HUES6 (cell line): Measurements from ENCODE around the gene CLEC10A.
"Not testable (repeated sequence)": the region's sequence is repeated elsewhere in the genome, so short reads cannot be mapped to it uniquely, and the experiment has no call there.

ENCODE experiments used
- H3K27ac ChIP-seq: 2 replicates; pipeline ENCODE4 v1.7.0; 2013; ENCODE audit warnings: low read depth, mild to moderate bottlenecking, low read length, inconsistent platforms
- H3K27me3 ChIP-seq: 2 replicates; pipeline ENCODE4 v1.6.1; 2013; ENCODE audit warnings: low read length; ENCODE audit not compliant: control insufficient read depth, insufficient read depth
- H3K36me3 ChIP-seq: 2 replicates; pipeline ENCODE4 v1.6.1; 2013; ENCODE audit warnings: low read length; ENCODE audit not compliant: control insufficient read depth, insufficient read depth
- H3K4me1 ChIP-seq: 2 replicates; pipeline ENCODE4 v1.6.1; 2013; ENCODE audit warnings: low read length; ENCODE audit not compliant: control insufficient read depth, insufficient read depth
- H3K4me3 ChIP-seq: 2 replicates; pipeline ENCODE4 v1.5.1; 2013; ENCODE audit warnings: low read depth, low read length
- H3K9ac ChIP-seq: one replicate; pipeline ENCODE4 v1.6.1; 2013; ENCODE audit warnings: mild to moderate bottlenecking, low read length
- H3K9me3 ChIP-seq: 2 replicates; pipeline ENCODE4 v1.6.1; 2013; ENCODE audit warnings: low read depth, low read length; ENCODE audit not compliant: control insufficient read depth, insufficient read depth

CLEC10A gene

DNA sequence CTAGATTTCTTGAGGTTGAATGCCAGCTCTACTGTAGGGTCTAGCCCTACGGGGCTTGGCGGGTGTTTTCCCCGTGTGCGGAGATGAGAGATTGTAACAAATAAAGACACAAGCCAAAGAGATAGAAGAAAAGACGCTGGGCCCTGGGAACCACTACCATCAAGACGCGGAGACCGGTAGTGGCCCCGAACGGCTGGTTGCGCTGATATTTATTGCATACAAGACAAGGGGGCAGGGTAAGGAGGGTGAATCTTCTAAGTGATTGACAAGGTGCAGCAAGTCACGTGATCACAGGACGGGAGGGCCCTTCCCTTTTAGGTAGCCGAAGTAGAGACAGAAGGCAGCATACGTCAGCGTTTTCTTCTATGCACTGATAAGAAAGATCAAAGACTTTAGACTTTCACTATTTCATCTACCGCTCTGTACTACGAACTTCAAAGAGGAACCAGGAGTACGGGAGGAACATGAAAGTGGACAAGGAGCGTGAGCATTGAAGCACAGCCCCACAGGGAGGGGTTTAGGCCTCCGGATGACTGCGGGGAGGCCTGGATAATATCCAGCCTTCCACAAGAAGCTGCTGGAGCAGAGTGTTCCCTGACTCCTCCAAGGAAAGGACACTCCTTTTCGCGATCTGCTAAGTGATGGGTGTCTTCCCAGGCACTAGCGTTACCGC is 33.2 kb downstream of the CLEC10A start:
- peak overlapping the region; percentile 57 for H3K4me3 ChIP-seq
- peaks cover 47% of the 10 kb centered on the region for H3K27me3 ChIP-seq
- not testable (repeated sequence) for H3K9me3 ChIP-seq, H3K36me3 ChIP-seq, H3K27ac ChIP-seq
- H3K4me1 ChIP-seq = peaks cover 19% of the 10 kb centered on the region
- peak overlapping the region; percentile 64 for H3K9ac ChIP-seq

DNA sequence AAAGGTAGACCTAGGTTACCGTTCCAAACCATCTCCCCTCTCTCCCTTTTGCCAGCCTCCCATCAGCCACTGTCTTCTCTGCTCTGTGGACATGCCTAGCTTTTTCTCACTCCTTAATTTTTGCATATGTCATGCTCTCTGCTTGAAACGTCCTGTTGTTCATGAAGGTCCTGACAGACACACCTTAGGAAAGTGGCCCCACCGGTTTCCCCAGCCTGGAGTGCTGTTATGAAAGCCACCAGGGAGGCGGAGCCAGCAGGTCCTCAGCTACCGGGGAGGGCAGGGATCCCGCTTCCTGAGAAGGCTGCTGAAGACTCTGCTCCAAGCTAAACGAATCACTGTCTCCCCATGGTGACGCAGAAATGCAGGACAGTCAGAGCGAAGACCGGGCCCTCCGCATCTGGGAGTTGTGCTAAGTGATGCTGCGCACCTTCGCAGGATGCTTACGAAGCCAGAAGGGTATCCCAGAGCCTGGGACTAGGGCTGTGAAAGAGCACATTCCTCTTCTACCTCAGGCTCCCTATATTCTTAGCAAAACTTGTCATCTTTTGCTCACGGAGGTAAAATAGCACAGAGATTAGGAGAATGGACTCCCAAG is 33.8 kb downstream of the CLEC10A start:
- Histone ChIP-seq H3K4me3 (peak overlapping the region; percentile 57), H3K36me3 (no peaks in the 10 kb centered on the region), H3K9me3 (no peaks in the 10 kb centered on the region), H3K27me3 (peaks cover 52% of the 10 kb centered on the region), H3K4me1 (peaks cover 25% of the 10 kb centered on the region), H3K9ac (peak overlapping the region; percentile 64), H3K27ac (no peak overlapping the region)

DNA sequence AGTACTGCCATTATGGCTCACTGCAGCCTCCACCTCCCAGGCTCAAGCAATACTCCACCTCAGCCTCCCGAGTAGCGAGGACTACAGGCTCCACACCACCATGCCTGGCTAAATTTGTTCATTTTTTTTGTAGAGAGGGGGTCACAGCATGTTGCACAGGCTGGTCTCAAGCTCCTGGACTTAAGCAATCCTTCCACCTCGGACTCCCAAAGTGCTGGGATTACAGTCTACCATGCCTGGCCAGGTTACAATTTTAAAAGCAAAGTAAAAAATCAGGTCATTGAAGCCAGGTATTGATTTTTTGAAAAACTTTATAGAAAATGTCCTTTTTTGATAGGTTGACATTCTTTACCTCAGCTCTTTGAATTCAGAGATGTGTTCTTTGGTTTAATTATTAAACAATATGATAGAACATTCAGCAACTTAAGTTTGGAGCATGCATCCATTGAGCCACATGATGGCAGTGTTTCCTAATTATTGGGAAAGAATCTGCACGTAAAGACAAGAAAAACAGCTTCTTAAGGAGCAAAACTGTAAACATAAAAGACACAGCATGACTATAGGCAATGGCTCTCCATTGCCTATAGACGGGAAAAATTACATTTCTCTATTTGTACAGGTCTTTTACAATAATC is 34.4 kb downstream of the CLEC10A start:
- H3K9me3 ChIP-seq = no peaks in the 10 kb centered on the region
- no peaks in the 10 kb centered on the region for H3K36me3 ChIP-seq
- no peak overlapping the region for H3K27ac ChIP-seq
- peaks cover 53% of the 10 kb centered on the region for H3K27me3 ChIP-seq
- peak overlapping the region; percentile 57 for H3K4me3 ChIP-seq
- peaks cover 27% of the 10 kb centered on the region for H3K4me1 ChIP-seq
- no peak overlapping the region for H3K9ac ChIP-seq

DNA sequence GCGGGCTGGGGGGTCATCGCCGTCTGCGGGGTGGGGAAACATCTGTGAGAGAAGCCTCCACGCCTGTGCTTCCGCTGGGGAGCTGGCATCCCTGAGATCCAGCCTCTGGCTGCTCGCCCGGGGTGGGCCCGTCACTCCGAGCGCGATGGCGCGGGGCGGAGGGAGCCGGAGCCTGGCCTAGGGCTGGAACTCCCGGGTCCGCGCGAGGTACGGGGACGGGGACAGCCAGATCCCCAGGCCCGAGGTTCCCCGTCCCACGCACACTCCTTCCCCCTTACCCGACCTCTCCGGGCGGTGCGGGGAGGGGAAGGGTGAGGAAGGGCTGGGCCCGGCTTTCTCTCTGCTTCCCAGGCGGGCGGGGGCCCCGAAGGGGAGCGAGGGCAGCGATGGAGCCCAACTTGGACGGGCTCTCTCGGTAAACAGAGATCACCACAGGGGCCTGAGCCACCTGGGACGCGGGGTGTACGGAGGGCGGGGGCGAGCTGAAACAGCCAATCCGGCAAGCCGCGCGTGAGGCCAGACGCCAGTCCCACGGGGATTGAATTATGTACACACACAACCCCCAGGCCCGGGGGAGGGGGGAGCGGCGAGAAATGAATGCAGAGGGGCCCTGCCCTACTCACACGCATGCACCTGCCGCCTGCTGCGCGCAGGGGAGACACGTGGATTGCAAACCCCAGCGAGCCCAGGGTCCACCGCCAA is 36.4 kb downstream of the CLEC10A start, which contains the start of gene SLC16A11:
TSS of gene SLC16A11 (minus strand) at position 596 of the 702 bp plus-strand sequence. CDS start at position 17, 579 bp downstream.
- Histone ChIP-seq H3K4me3 (peak within 1 kb of the TSS; percentile 79), H3K27me3 (peaks cover 53% of the 10 kb centered on the region), H3K9ac (peak within 1 kb of the TSS; percentile 19)

DNA sequence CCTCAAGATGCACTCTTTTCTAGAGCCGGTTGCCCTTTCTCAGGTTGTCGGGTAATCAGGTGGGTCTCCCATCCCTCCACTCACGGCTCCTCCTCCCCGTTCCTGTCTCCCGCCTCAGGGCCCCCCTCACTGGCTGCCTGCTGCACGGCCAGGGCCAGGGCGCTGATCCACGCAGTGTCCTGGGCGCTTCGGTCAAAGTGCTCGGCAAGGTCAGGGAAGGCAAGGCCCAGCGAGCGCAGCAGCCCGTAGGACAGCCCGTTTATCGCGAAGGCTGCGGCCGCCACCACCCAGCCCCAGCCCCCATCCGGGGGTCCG is 36.9 kb downstream of the CLEC10A start:
- peak overlapping the region; percentile 79 for H3K4me3 ChIP-seq
- H3K27me3 ChIP-seq = peaks cover 53% of the 10 kb centered on the region
- H3K9me3 ChIP-seq = no peaks in the 10 kb centered on the region
- H3K36me3 ChIP-seq = no peaks in the 10 kb centered on the region
- H3K27ac ChIP-seq = no peak overlapping the region
- H3K4me1 ChIP-seq = peaks cover 42% of the 10 kb centered on the region
- H3K9ac ChIP-seq = no peak overlapping the region

More for the DNA sequence above, 36.4 kb downstream of the CLEC10A start, which contains the start of gene SLC16A11:
- Histone ChIP-seq H3K4me1 (peaks cover 37% of the 10 kb centered on the region), H3K9me3 (no peaks in the 10 kb centered on the region), H3K27ac (no peak within 1 kb of the TSS), H3K36me3 (no peaks in the 10 kb centered on the region)

DNA sequence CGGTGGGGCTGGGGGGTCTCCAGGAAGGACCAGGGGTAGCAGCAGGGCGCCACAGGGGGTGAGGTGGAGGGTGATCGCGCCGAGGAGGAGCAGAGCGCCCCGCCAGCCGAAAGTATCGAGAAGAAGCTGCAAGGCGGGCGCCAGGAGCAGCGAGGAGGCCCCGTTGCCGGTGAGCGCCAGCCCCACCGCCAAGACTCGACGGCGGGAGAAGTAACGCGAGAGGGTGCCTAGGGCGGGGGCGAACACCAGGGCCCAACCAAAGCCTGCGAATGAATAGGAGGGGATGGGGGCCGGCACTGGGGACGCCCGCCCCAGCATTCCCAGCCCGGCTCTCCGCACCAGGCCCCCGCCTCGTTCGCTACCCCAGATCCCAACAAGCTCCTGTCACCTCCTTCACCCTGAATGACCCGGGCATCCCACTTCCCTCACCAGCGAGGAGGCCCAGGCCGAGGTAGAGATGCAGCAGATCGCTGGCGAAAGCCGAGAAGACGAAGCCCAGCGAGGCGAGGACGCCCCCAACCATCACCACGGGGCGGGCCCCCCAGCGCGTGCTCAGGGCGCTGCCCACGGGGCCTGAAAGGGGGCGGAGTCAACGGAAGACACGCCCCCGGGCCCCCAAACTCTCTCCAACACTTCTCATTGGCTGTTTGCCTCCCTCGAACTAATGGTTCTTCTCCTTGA is 37.4 kb downstream of the CLEC10A start:
- Histone ChIP-seq H3K9ac (peak overlapping the region; percentile 61), H3K27ac (no peak overlapping the region), H3K4me3 (peak overlapping the region; percentile 79), H3K27me3 (peaks cover 53% of the 10 kb centered on the region), H3K9me3 (no peaks in the 10 kb centered on the region), H3K4me1 (peaks cover 44% of the 10 kb centered on the region), H3K36me3 (no peaks in the 10 kb centered on the region)

DNA sequence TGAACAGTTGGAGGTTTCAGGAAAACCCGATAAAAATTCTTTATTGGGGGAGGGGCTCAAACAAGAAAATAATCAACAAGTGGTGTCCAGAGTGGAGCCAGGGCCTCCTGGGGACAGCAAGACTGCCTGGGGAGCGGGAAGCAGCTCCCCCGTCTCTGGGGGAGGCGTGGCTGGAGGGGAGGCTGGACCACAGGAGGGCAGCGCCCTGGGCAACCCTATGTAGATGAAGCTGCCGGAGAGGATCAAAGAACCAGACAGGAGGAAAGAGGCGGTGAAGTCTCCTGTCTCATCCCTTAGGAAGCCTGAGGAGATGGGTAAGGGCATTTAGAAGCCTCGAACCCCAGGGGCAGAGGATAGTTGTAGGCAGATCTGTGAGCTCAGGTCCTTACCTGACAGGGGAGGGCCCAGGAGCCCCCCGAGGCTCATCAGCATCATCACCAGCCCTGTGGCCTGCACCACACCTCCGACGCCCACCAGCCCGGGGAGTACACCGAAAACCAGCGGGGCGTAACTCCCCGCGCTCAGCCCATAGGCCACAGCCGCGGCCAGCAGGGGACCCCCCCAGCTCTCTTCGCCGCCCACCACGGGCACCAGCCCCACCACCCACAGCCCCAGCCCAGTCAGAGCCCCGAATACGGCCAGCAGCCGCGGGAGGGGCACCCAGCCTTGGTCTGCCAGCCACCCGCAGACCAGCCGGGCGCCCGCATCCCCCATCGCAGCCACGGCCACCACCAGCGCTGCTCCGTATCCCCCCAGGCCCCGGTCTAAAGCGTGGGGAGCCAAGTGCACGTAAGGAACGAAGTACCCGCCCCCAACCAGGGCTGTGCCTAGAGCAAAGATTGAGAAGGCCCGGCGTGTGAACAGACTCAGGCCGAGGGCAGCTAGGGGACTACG is 38.2 kb downstream of the CLEC10A start:
- peaks cover 53% of the 10 kb centered on the region for H3K27me3 ChIP-seq
- H3K9me3 ChIP-seq = no peaks in the 10 kb centered on the region
- H3K27ac ChIP-seq = no peak overlapping the region
- H3K36me3 ChIP-seq = no peaks in the 10 kb centered on the region
- H3K9ac ChIP-seq = peak overlapping the region; percentile 61
- H3K4me3 ChIP-seq = peak overlapping the region; percentile 79
- peaks cover 40% of the 10 kb centered on the region for H3K4me1 ChIP-seq

DNA sequence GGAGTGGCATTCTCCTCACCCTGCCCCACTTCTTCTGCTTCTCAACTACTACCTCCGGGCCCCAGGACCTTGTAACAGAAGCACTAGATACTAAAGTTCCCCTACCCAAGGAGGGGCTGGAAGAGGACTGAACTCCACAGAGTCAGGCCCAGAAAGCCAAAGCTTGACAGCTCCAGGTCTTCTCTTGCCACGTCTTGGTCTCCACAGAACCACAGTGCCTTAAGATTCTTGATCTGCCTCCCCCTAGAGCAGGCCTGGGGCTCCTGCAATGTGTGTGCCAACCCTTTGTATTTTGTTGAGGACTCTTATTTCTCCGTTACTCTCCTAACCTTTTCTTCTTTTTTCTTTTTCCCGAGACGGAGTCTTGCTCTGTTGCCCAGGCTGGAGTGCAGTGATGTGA is 40.2 kb downstream of the CLEC10A start:
- H3K4me3 ChIP-seq = no peak overlapping the region
- H3K36me3 ChIP-seq = no peaks in the 10 kb centered on the region
- H3K9me3 ChIP-seq = no peaks in the 10 kb centered on the region
- H3K27ac ChIP-seq = no peak overlapping the region
- H3K4me1 ChIP-seq = peaks cover 40% of the 10 kb centered on the region
- H3K9ac ChIP-seq = no peak overlapping the region
- peaks cover 39% of the 10 kb centered on the region for H3K27me3 ChIP-seq

DNA sequence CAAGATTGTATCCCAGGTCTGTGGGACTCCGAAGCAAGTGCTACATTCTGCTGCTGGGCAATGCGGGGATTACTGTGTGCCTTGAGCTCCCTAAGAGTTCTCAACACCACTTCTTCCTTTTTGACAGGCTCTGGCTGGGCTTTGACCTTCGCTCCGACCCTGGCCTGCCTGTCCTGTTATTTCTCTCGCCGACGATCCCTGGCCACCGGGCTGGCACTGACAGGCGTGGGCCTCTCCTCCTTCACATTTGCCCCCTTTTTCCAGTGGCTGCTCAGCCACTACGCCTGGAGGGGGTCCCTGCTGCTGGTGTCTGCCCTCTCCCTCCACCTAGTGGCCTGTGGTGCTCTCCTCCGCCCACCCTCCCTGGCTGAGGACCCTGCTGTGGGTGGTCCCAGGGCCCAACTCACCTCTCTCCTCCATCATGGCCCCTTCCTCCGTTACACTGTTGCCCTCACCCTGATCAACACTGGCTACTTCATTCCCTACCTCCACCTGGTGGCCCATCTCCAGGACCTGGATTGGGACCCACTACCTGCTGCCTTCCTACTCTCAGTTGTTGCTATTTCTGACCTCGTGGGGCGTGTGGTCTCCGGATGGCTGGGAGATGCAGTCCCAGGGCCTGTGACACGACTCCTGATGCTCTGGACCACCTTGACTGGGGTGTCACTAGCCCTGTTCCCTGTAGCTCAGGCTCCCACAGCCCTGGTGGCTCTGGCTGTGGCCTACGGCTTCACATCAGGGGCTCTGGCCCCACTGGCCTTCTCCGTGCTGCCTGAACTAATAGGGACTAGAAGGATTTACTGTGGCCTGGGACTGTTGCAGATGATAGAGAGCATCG is 41.8 kb downstream of the CLEC10A start:
- no peak overlapping the region for H3K9ac ChIP-seq
- H3K4me3 ChIP-seq = no peak overlapping the region
- H3K27me3 ChIP-seq = peaks cover 23% of the 10 kb centered on the region
- H3K9me3 ChIP-seq = no peaks in the 10 kb centered on the region
- no peaks in the 10 kb centered on the region for H3K36me3 ChIP-seq
- H3K27ac ChIP-seq = no peak overlapping the region
- H3K4me1 ChIP-seq = peaks cover 34% of the 10 kb centered on the region
